Breast epithelium (tissue), 4 donors: ENCODE results near the gene PHACTR3. TPM values are rescaled to one million over a fixed set of nuclear protein-coding genes. Genes with fewer than 3 reads are reported as not detected.

ENCODE experiments used
- DNase-seq, 2 donors: peaks; one replicate each; pipeline ENCODE4 v3.0.0-alpha.2; 2019; ENCODE audit warnings: low spot score in 2 of 2
- H3K27ac ChIP-seq, 2 donors: fragments of 200-600 bp; sonication (generic) in 1 of 2; one replicate each; pipeline ENCODE4 v1.5.1; 2016 to 2019; ENCODE audit warnings: mild to moderate bottlenecking in 1 of 2
- H3K27me3 ChIP-seq, 2 donors: fragments of 200-600 bp; sonication (generic) in 1 of 2; one replicate each; pipeline versions ENCODE4 v1.5.1 to v1.6.0; 2017 to 2019; ENCODE audit warnings: control low read depth in 1 of 2, mild to moderate bottlenecking in 1 of 2
- H3K36me3 ChIP-seq: fragments of 200-600 bp; one replicate; pipeline ENCODE4 v1.5.1; 2019
- H3K4me1 ChIP-seq, 2 donors: fragments of 200-600 bp; sonication (generic); one replicate each; pipeline ENCODE4 v1.5.1; 2016 to 2019; ENCODE audit warnings: control low read depth in 1 of 2
- H3K4me3 ChIP-seq, 3 donors: fragments of 200-600 bp; sonication (generic); 1 replicate in 2 of 3; 2 replicates in 1 of 3; pipeline ENCODE4 v1.5.1; 2016 to 2019; ENCODE audit warnings: mild to moderate bottlenecking in 3 of 3, moderate library complexity in 2 of 3
- H3K9me3 ChIP-seq, 2 donors: fragments of 200-600 bp; sonication (generic) in 1 of 2; one replicate each; pipeline ENCODE4 v1.5.1; 2016 to 2019; ENCODE audit warnings: control low read depth in 1 of 2
- CTCF ChIP-seq, 3 donors: fragments of 450-650 bp; IDR thresholded peaks; one replicate each; pipeline ENCODE4 v1.5.1; 2016 to 2017; ENCODE audit warnings: antibody characterized with exemption in 3 of 3, mild to moderate bottlenecking in 3 of 3, moderate library complexity in 3 of 3
- POLR2A ChIP-seq: fragments of 450-650 bp; IDR thresholded peaks from one replicate; pipeline ENCODE4 v1.6.1; 2016; ENCODE audit warnings: antibody characterized with exemption, mild to moderate bottlenecking, moderate library complexity
- POLR2AphosphoS5 ChIP-seq, 3 donors: sonication (generic); formaldehyde crosslinking; IDR thresholded peaks; one replicate each; pipeline ENCODE4 v1.6.1; 2017; ENCODE audit warnings: antibody characterized with exemption in 3 of 3
- intact Hi-C: fragments of 100-400 bp; cut with DNase I; formaldehyde crosslinking; loops from one replicate; pipeline ENCODE4 v1.15.1; 2023; ENCODE audit warnings: low total_unique reads
- total RNA-seq, 3 donors: library from RNA; depleted of rRNA; stranded (reverse); fragments of >200 nt; gene quantifications; one replicate each; pipeline ENCODE4 v1.1.0, GENCODE V29; 2016

Gene PHACTR3
- total RNA-seq, 3 donors from 2014 or later, result 0.16 to 0.33 (median 0.29) TPM

GRCh38 chr20:59813126-59813947 is 209.0 kb downstream of the PHACTR3 start:
- no peaks in the 10 kb centered on the region for H3K4me1 ChIP-seq
- H3K9me3 ChIP-seq, result no peaks in the 10 kb centered on the region
- intact Hi-C loops, result loop anchor here (10.0 kb wide), 1 partner anchor 201 kb away; no protein-coding TSS in a partner anchor
- TF ChIP-seq CTCF (IDR thresholded peaks at IDR 0.05) (no peak), POLR2AphosphoS5 (IDR thresholded peaks at IDR 0.05) (no peak), POLR2A (no peak)
- peaks cover 0 to 10% of the 10 kb centered on the region in 2 donors for H3K27me3 ChIP-seq
- peak in 1 of 2 donors; percentile 20 for DNase-seq
- no peak overlapping the region for H3K27ac ChIP-seq
- no peak overlapping the region for H3K4me3 ChIP-seq
- no peaks in the 10 kb centered on the region for H3K36me3 ChIP-seq

DNA sequence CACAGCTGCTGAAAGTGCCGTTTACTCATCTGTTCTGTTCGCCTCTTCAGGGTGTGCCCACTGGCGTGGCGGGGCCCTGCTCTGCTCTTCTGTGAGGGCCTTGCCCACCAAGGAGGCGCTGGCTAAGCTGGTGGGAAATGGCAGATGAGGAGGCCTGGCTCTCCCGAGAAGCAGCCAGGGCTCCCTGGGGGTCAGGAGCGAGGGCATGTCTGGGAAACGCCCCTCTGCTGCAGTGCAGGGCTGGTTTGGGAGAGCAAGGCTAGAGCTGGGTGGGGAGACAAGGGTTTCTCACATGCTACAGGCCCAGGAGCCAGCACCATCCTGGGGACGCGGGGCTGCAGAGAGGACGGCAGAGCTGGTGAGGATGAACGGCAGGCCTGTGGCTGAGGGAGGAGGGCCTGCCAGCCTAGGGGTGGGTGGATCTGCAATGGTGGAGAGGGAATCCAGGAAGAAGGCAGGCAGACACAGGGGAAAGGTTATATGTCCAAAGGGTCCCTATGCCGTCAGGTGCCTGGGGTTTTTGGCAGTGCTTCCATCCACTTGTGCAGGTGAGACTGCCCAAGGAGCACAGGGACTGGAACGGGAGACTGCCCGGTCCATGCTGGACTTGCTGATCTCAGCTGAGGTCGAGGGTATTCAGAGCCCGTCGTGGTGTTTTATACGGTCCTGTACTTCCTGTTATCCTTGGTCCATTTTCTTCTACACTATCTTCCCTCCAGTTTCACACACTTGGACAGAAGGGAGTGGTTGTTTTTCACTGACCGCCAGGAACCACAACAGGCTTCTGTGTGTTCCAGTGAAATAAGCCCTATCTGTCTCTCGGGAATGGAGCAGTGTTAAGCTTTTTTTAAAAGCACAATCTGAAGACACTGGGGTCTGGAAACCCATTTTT is 209.9 kb downstream of the PHACTR3 start:
- no peaks in the 10 kb centered on the region for H3K9me3 ChIP-seq
- H3K27me3 ChIP-seq, result peaks cover 0 to 6% of the 10 kb centered on the region in 2 donors
- no peak overlapping the region for H3K4me3 ChIP-seq
- H3K27ac ChIP-seq, result no peak overlapping the region
- intact Hi-C loops, result loop anchor here (10.0 kb wide), 1 partner anchor 201 kb away; no protein-coding TSS in a partner anchor
- no peaks in the 10 kb centered on the region for H3K36me3 ChIP-seq
- TF ChIP-seq POLR2A, result no peak
- TF ChIP-seq CTCF (IDR thresholded peaks at IDR 0.05), result no peak
- no peak for TF ChIP-seq POLR2AphosphoS5 (IDR thresholded peaks at IDR 0.05)
- no peaks in the 10 kb centered on the region for H3K4me1 ChIP-seq
- DNase-seq, result peak in 1 of 2 donors; percentile 22

DNA sequence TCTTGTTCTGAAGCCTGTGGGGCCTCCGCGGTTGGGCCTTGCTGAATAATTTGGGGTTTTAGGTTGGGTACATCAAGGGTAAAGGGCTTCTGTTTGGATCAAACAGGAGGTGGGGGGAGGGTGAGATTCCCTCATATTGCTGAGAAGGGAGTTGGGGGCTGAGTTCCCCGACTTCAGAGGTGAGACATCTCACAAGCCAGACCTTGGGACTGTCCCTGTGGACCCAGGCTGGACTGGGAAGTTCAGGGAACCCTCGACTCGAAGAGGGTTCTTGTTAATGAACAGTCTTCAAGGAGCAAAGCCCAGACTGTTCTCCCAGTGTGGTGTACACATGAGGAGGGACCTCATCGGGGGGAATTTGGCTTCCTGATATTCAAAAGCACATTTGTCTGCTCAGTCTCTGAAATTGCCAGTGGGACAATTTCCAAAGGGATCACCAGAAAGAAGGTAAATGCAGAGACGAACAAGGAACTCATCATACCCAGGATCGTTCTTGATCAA is 210.6 kb downstream of the PHACTR3 start:
- Histone ChIP-seq H3K4me3 (no peak overlapping the region), H3K9me3 (no peaks in the 10 kb centered on the region), H3K27me3 (peaks cover 0 to 6% of the 10 kb centered on the region in 2 donors), H3K4me1 (no peaks in the 10 kb centered on the region), H3K27ac (no peak overlapping the region), H3K36me3 (no peaks in the 10 kb centered on the region)
- peak in 1 of 2 donors; percentile 24 for DNase-seq
- intact Hi-C loops, result loop anchor here (10.0 kb wide), 1 partner anchor 200 kb away; no protein-coding TSS in a partner anchor
- TF ChIP-seq CTCF (IDR thresholded peaks at IDR 0.05) (no peak), POLR2AphosphoS5 (IDR thresholded peaks at IDR 0.05) (no peak), POLR2A (no peak)

GRCh38 chr20:59816146-59816738 is 211.9 kb downstream of the PHACTR3 start:
- H3K27ac ChIP-seq, result no peak overlapping the region
- H3K36me3 ChIP-seq, result no peaks in the 10 kb centered on the region
- no peak overlapping the region for H3K4me3 ChIP-seq
- H3K4me1 ChIP-seq, result no peaks in the 10 kb centered on the region
- DNase-seq, result peak in 1 of 2 donors; percentile 25
- H3K9me3 ChIP-seq, result no peaks in the 10 kb centered on the region
- intact Hi-C loops, result loop anchor here (10.0 kb wide), 1 partner anchor 199 kb away; no protein-coding TSS in a partner anchor
- no peak for TF ChIP-seq POLR2A
- TF ChIP-seq CTCF (IDR thresholded peaks at IDR 0.05), result no peak
- TF ChIP-seq POLR2AphosphoS5 (IDR thresholded peaks at IDR 0.05), result no peak
- peaks cover 0 to 11% of the 10 kb centered on the region in 2 donors for H3K27me3 ChIP-seq
